ENCODE measurements around the gene ATP5MC2. TPM values are rescaled to one million over a fixed set of nuclear protein-coding genes. Genes with fewer than 3 reads are reported as not detected.
A peak's percentile ranks its signal among the peaks of the same experiment; 100 is the strongest.
"Not testable (repeated sequence)": the region's sequence is repeated elsewhere in the genome, so short reads cannot be mapped to it uniquely, and the experiment has no call there.

ATP5MC2 gene
- total RNA-seq, 1 donor from 2014 or later, result 623 TPM

GRCh38 chr12:53696285-53696654 is 20.4 kb upstream of the ATP5MC2 start:
- ATAC-seq (peak; percentile 92), DNase-seq (no peak)
- intact Hi-C loops (cut with micrococcal nuclease), result no loop called here

- intact Hi-C loops (cut with micrococcal nuclease), result no loop called here
- DNase-seq (peak; percentile 55), ATAC-seq (peak; percentile 61)
Observed at GRCh38 chr12:53695152-53696145, 19.6 kb upstream of the ATP5MC2 start.

GRCh38 chr12:53694756-53695151 is 18.9 kb upstream of the ATP5MC2 start:
- ATAC-seq, result no peak
- intact Hi-C loops (cut with micrococcal nuclease), result no loop called here
- DNase-seq, result no peak

DNA sequence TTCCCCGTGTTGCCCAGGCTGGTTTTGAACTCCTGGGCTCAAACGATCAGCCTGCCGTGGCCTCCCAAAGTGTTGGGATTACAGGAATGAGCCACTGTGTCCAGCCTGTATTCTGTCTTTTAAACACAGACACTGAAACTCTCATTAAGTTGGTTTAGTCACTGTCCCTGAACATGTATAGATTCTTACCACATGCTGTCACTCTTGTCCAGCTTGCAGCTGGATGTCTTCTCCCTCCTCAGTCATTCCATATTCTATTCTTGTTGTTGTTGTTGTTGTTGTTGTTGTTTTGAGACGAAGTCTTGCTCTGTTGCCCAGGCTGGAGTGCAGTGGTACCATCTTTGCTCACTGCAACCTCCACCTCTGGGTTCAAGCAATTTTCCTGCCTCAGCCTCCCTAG is 12.3 kb upstream of the ATP5MC2 start:
- no peak for ATAC-seq
- intact Hi-C loops (cut with micrococcal nuclease), result no loop called here
- DNase-seq, result no peak

GRCh38 chr12:53686436-53686835 is 10.6 kb upstream of the ATP5MC2 start:
- intact Hi-C loops (cut with micrococcal nuclease), result no loop called here
- no peak for ATAC-seq
- no peak for DNase-seq

- no peak for DNase-seq
- intact Hi-C loops (cut with micrococcal nuclease), result no loop called here
- no peak for ATAC-seq
Observed at GRCh38 chr12:53684654-53685220, 8.9 kb upstream of the ATP5MC2 start.

DNA sequence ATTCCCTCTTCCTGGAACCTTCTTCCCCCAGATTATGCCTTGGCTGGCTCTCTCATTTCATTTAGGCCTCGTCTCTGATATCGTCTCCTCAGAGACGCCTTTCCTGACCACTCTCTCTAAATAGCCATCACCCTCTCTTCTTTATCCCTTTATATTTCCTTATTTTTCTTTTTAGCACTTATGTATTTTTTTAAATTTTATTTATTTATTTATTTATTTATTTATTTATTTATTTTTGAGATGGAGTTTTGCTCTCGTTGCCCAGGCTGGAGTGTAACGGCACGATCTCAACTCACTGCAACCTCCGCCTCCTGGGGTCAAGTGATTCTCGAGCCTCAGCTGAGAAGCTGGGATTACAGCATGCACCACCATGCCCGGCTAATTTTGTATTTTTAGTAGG is 8.1 kb upstream of the ATP5MC2 start:
- ATAC-seq (no peak), DNase-seq (no peak)
- intact Hi-C loops (cut with micrococcal nuclease), result no loop called here

DNA sequence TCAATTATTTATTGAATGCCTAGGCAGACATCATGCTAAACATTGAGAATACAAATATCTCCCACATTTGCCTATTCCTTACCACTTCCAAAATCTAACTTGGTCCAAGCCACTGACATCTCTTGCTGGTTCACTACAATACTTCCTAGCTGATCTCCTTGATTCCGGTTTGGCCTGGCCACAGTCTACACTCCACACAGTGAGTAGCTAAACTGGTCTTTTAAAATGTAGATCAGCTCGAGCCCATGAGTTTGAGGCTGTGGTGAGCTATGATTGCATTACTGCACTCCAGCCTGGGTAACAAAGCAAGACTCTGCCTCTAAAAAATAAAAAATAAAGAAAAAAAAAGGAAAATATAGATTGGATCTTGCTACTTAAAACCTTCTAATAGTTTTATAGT is 7.6 kb upstream of the ATP5MC2 start:
- intact Hi-C loops (cut with micrococcal nuclease), result no loop called here
- DNase-seq (no peak), ATAC-seq (no peak)

GRCh38 chr12:53680061-53680460 is 4.2 kb upstream of the ATP5MC2 start:
- intact Hi-C loops (cut with micrococcal nuclease); DNase-seq; ATAC-seq: not testable (repeated sequence)

DNA sequence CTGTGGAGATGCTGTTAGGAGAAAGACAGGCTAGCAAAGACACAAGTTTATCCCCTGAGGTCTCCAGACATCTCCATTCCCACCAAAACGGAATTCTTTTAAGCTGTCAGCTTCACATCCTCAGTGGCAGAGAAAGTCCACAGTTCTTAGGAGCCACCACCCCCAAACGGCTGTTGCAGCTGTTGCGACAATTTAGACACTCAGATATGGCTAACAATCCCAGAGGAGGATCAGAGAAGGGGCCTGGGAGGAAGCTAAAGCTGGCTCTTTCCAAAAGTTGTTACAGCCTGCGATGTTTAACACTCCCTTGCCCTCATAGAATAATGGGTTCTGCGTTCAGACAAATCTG is 1.9 kb upstream of the ATP5MC2 start:
- DNase-seq (no peak), ATAC-seq (no peak)
- intact Hi-C loops (cut with micrococcal nuclease), result loop anchor here (5.0 kb wide), 1 partner anchor 135 kb away; no protein-coding TSS in a partner anchor

GRCh38 chr12:53677016-53677799 is 1.3 kb upstream of the ATP5MC2 start:
- intact Hi-C loops (cut with micrococcal nuclease), result loop anchor here (5.0 kb wide), 1 partner anchor 135 kb away; no protein-coding TSS in a partner anchor
- ATAC-seq, result peak; percentile 1
- DNase-seq, result no peak

DNA sequence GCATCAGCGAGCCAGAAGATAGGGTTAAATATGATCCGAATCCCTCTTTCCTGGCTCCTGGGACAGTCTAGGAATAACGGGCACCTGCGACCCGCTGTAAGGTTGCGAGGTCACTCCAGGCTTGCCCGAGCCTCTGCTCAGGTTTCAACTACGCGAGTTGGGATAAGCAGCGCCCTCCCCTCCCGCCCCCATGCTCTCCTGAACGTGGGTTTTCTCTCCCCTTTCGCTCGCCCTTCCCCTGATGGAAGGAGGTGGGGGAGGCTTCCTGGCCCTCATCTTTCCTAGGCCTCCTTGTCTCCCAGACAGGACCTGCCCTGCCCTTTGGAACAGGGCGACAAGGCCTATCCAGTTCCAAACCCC is 753 bp upstream of the ATP5MC2 start:
- ATAC-seq (peak; percentile 42), DNase-seq (peak; percentile 55)
- intact Hi-C loops (cut with micrococcal nuclease), result loop anchor here (5.0 kb wide), 1 partner anchor 134 kb away; no protein-coding TSS in a partner anchor

GRCh38 chr12:53674977-53675700 is 744 bp downstream of the ATP5MC2 start:
- ATAC-seq, result no peak
- DNase-seq, result no peak
- intact Hi-C loops (cut with micrococcal nuclease), result loop anchor here (5.0 kb wide), 1 partner anchor 133 kb away; no protein-coding TSS in a partner anchor

DNA sequence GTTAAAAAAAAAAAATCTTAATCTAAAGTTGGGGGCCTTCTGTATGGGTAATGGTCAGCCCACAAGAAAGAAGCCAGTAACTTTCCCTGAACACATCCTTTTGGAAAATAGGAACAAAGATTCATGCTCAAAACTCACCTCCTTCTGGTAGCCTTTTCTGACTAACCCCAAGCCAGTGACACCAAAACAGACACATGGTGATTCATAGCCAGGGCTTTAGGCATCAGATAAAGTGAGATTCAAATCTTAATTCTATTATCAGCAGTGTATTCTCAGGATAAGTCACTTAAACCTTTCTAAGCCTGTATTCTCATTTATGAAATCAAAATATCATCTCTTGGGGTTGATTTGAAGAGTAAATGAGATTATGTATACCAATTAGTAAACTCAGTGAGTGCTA is 4.9 kb downstream of the ATP5MC2 start:
- ATAC-seq (no peak), DNase-seq (no peak)
- intact Hi-C loops (cut with micrococcal nuclease), result no loop called here

- ATAC-seq, result no peak
- intact Hi-C loops (cut with micrococcal nuclease), result no loop called here
- DNase-seq, result no peak
Observed at GRCh38 chr12:53670308-53670707, 5.6 kb downstream of the ATP5MC2 start.

DNA sequence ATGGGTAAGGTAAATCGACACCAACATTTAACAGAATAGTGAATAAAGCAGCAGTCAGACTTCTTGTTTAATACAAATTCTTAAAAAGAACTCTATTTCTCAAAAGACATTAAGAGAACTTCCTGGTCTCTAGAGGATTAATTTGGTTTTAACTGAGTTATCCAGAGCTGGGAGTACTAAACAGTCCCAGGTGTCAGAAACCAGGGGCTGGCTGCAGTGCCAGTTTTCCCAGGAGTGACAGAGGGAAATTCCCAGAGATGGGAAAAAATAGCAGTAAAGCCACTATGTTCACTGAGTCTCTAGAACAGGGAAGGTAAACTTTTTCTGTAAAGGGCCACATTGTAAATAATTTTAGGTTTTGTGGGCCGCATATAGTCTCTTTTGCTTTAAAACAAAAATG is 8.8 kb downstream of the ATP5MC2 start:
- intact Hi-C loops (cut with micrococcal nuclease), result no loop called here

GRCh38 chr12:53664936-53665335 is 10.9 kb downstream of the ATP5MC2 start:
- intact Hi-C loops (cut with micrococcal nuclease), result no loop called here
- DNase-seq, result no peak
- no peak for ATAC-seq

More for the DNA sequence above, 8.8 kb downstream of the ATP5MC2 start:
- DNase-seq, result no peak
- ATAC-seq, result no peak

DNA sequence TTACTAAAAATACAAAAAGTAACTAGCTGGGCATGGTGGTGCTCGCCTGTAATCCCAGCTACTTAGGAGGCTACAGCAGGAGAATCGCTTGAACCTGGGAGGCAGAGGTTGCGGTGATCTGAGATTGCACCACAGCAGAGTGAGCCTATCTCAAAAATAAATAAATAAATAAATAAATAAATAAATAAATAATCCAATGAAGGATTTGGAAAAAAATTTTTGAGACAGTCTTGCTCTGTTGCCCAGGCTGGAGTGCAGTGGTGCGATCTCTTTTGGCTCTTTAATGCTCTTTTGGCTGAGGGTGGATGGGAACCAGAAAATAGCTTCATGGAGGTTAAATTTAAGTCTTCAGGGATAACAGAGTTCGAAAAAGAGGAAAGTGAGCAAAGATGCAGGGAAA is 11.7 kb downstream of the ATP5MC2 start:
- ATAC-seq (no peak), DNase-seq (no peak)
- intact Hi-C loops (cut with micrococcal nuclease), result no loop called here

DNA sequence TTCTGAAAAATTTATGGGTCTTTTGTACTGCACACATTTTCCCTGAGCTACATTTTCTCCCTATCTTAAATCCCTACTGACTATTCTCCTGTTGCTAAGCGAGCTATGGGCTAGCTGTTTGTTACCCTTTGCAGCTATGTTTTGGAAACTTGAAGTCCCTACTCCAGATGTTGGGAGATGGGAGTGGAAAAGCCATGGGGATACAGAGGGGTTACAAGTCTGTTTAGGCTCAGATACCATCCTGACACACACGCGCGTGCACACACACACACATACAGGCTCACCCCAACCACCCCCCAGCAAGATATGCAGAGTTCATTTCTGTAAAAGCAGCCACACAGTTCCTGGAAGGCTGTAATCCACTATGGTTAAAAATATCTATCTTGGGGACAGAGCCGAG is 15.8 kb downstream of the ATP5MC2 start:
- DNase-seq (peak; percentile 60), ATAC-seq (peak; percentile 75)
- intact Hi-C loops (cut with micrococcal nuclease), result no loop called here
